ENCODE measurements around the gene SAPCD2. TPM values are rescaled to one million over a fixed set of nuclear protein-coding genes. Genes with fewer than 3 reads are reported as not detected.

The SAPCD2 gene
- total RNA-seq, 4 donors from 2014 or later, result 0.15 to 5.9 (median 1.0) TPM; not detected in 1

- Histone ChIP-seq H3K4me1 (no peaks in the 10 kb centered on the region), H3K36me3 (no peaks in the 10 kb centered on the region), H3K27ac (no peak overlapping the region), H3K4me3 (no peak overlapping the region), H3K27me3 (no peaks in the 10 kb centered on the region), H3K9me3 (no peaks in the 10 kb centered on the region)
- TF ChIP-seq POLR2A (IDR thresholded peaks at IDR 0.05) (no peak), CTCF (IDR thresholded peaks at IDR 0.05) (no peak)
- intact Hi-C loops (cut with DNase I; ENCODE audit: low total_unique reads), result no loop called here
- DNase-seq, result no peak
These were observed 36.4 kb upstream of the SAPCD2 start for GRCh38 chr9:137106662-137107250.

GRCh38 chr9:137105814-137106661 is 35.7 kb upstream of the SAPCD2 start:
- intact Hi-C loops (cut with DNase I; ENCODE audit: low total_unique reads), result no loop called here
- no peak for DNase-seq
- Histone ChIP-seq H3K9me3 (no peaks in the 10 kb centered on the region), H3K27ac (no peak overlapping the region), H3K4me3 (no peak overlapping the region), H3K4me1 (no peaks in the 10 kb centered on the region), H3K36me3 (no peaks in the 10 kb centered on the region), H3K27me3 (no peaks in the 10 kb centered on the region)
- TF ChIP-seq POLR2A (IDR thresholded peaks at IDR 0.05) (no peak), CTCF (IDR thresholded peaks at IDR 0.05) (no peak)

GRCh38 chr9:137103206-137103999 is 33.0 kb upstream of the SAPCD2 start:
- TF ChIP-seq CTCF (IDR thresholded peaks at IDR 0.05) (no peak), POLR2A (IDR thresholded peaks at IDR 0.05) (no peak)
- H3K27ac ChIP-seq, result no peak overlapping the region
- no peaks in the 10 kb centered on the region for H3K4me1 ChIP-seq
- DNase-seq, result no peak
- no peaks in the 10 kb centered on the region for H3K9me3 ChIP-seq
- intact Hi-C loops (cut with DNase I; ENCODE audit: low total_unique reads), result no loop called here
- H3K4me3 ChIP-seq, result no peak overlapping the region
- H3K27me3 ChIP-seq, result no peaks in the 10 kb centered on the region
- no peaks in the 10 kb centered on the region for H3K36me3 ChIP-seq

- no peak for DNase-seq
- no peaks in the 10 kb centered on the region for H3K36me3 ChIP-seq
- TF ChIP-seq CTCF (IDR thresholded peaks at IDR 0.05) (no peak), POLR2A (IDR thresholded peaks at IDR 0.05) (no peak)
- no peaks in the 10 kb centered on the region for H3K4me1 ChIP-seq
- H3K27me3 ChIP-seq, result no peaks in the 10 kb centered on the region
- H3K4me3 ChIP-seq, result no peak overlapping the region
- no peak overlapping the region for H3K27ac ChIP-seq
- intact Hi-C loops (cut with DNase I; ENCODE audit: low total_unique reads), result no loop called here
- no peaks in the 10 kb centered on the region for H3K9me3 ChIP-seq
These were observed 28.9 kb upstream of the SAPCD2 start for GRCh38 chr9:137099231-137099630.

Measured in uterus (tissue), 4 donors.